HG03354 (cell line): ENCODE results near the gene BDKRB1.
A peak's percentile ranks its signal among the peaks of the same experiment; 100 is the strongest.

ENCODE experiments used
- ATAC-seq: cut with Tn5 transposase; IDR thresholded peaks from one replicate; pipeline ENCODE4 v1.9.1; 2021; ENCODE audit warnings: mild to moderate bottlenecking; ENCODE audit not compliant: unreplicated experiment, poor library complexity, severe bottlenecking

Gene BDKRB1

DNA sequence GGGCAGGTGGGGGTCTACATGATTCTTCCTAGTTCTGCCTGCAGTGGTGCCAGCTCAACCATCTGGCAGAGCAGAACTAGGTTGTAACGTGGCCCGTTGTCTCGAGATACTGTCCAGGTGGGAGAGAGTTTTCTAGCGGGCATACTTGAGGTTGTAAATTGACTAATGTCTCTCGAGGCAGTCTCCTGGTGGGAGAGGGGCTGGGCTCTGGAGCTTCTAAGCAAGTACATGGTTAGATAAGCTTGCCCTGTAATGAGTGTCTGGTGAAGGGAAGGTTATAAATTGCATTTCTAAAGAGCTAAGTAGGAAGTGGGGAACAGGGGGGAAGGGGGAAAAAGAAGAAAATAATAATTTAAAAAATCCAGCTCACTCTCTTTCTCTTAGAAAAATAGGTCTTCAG lies 18.1 kb downstream of the BDKRB1 start:
- no peak for ATAC-seq

DNA sequence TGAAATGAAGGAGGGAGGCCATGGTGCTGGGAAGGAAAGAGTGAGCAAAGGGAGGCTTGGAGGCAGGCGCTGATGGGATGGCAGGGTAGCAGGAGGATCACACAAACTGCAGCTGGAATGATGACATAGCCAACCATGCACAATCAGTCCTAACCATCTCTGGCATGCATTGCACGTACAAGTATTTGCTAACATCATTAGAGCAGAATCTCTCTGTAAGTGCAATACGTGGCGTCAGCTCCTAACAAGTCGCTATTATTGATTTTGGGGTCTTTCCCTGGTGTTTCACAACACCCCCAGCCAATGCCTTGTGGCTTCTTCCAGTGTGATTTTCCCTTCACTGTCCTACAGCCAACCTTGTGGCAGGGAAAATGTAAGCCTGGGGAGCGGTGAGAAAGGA lies 18.5 kb downstream of the BDKRB1 start:
- ATAC-seq, result no peak

DNA sequence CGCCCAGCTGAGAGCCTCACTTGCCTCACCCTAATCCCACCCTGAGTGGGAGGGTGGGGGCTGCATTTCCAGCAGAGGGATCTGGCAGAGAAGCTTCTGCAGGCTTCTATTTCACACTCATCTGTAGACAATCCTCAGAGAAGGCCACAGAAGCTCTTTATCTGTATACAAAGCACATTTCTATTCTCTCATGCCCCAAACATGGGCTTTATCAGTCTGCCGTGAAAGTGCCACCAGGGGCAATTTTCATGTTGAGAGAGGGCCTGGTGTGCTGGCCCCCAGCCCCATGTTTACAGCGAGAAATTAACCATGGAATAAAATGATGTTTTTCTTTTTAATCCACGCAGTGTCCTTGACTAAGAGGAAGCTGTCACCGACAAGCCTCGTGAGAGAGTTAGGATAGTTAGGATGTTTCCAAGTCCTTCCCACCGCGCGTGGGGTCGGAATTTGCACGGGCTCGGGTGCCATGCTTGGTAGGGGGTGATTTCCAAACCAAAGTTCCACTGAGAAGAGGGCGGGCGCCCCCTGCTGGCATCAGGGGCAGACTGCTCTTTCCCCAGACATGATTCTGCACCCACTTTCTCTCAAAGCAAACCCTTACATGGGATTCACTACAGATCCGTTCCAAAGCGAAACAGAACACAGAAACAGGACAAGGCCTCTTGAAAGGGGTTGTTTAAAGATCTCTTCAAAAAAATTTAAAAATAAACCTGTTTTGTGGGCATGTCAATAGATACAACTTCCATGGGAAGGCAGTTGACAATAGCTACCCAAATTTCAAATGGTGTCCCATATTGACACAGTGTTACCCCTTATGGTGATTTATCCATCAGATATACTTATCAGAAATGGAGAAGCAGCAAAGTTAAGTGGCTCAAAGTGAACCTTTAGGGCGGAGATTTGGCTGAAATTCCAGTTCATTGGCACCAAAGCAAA lies 19.4 kb downstream of the BDKRB1 start:
- ATAC-seq, result no peak

DNA sequence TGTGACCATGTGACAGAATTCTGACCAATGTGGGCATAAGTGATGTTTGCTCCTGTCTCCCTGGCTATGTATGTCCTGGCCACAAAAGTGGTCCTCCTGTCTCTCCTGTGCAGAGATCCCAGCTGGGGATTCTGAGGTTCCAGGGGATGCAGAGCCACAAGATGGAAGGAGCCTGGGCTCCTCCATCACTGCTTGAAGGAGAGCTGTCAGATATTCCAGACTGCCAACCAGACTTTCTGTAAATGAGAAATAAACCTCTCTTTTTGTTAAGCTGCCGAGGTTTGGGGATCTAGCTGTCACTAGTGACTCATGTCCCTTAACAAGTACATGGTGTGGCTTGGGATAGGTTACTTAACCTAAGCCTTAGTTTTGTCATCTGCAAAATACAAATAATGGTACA lies 21.9 kb downstream of the BDKRB1 start:
- no peak for ATAC-seq

DNA sequence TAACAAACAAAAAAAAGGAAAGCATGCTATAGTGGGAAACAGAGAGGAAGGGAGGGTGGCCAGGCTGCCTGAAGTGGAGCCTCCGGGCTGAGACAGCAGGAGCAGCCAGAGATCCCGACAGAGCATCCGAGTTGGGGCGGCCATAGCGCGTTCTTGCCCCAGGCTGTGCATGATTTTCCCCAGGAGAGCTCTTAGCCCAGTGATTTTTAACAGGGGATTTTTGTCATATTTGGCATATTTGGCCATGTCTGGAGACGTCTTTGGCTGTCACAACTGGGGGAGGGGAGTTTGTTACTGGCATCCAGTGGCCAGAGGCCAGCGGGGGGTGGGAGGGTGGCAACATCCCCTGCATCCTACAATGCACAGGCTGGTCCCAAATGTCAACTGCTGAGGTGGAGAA lies 23.6 kb downstream of the BDKRB1 start:
- no peak for ATAC-seq

DNA sequence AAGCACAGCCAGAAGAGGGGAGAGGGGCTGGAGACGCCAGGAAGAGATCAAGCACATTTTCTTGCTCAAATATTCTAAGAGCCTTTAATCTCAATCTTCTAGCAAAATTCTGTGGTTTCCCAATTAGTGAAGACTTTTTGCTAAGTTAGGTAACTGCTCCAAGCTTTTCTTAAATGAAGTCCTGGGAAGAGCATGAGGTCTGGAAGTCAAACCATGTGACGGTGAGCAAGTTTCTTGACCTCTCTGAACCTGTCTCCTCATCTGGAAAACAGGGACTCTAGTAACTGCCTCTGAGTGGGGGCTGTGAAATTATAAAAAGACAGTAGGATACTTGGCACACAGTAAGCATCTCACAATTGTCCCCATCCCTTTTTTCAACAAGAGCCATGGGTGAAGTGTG lies 24.1 kb downstream of the BDKRB1 start:
- ATAC-seq, result no peak

DNA sequence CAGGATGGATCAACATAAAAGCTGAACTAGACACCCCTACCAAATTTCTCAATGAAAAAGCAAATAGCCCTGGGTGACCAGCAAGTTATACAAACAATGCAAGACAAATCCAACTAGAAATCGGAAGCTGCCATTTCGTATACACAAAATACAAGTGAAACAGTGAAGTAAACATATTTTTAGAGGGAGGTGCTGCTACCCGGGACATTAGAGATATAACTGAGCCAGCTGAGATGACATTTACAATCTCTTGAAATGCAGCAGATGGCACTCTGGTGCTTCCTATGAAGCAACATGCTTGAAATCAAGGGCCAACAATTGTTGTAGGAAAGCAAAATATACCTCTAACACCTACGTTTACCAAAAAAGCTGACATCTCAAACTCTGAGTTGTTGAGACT lies 25.5 kb downstream of the BDKRB1 start:
- ATAC-seq, result no peak

DNA sequence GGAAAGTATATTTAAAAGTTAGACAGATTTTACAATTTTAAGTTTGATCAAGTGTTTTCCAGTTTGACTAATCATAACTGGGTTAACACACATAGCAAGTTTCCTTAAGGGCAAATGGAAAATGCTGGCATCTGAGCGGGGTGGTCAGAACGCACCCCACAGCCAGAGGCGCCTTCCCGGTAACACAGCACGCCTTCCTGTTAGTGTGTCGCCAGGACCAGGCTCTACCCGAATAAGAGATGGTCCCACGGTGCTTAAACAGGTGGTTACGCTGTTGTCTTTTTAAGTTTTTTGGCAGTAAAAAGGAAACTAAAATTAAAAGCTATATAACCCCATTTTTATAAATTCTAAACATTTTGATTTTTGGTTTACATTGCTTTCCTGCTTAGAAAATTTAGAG lies 28.0 kb downstream of the BDKRB1 start:
- ATAC-seq, result no peak

DNA sequence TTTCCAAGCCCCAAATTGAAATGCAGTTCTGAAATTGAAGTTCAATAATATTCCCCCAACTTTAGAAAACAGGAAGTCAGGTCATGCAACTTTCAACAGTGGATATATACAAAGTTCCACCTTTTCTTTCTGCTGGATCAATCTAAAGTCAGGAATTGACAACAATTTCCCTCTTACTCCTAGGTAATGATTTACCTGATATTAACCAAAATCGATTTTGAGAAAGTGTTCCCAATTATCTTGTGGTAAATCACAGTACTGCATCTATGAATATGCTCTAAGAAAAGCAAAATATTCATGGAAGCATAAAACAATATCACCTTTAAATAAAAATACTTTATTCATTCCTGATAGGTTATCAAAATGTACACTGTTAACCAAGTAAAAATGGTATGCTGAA lies 28.4 kb downstream of the BDKRB1 start:
- no peak for ATAC-seq

DNA sequence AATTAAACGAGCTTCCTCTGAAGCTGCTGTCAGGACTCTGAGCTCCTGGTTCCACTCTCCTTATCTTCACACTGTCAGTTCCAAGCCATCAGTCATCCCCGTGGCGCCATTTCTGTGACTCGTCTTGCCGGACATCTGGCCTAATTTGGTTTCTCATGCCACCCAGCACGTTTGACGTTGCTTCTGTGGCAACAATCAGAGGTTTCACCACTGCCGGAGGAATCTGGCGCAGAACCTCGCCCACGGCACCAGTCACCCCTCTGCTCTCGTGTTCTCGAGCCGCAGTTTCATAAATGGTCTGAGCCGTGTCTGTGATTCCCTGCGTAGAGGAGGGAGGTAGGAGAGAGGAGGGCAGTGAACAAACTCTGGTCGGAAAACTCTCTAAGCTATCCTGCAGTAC lies 29.7 kb downstream of the BDKRB1 start:
- ATAC-seq, result no peak

DNA sequence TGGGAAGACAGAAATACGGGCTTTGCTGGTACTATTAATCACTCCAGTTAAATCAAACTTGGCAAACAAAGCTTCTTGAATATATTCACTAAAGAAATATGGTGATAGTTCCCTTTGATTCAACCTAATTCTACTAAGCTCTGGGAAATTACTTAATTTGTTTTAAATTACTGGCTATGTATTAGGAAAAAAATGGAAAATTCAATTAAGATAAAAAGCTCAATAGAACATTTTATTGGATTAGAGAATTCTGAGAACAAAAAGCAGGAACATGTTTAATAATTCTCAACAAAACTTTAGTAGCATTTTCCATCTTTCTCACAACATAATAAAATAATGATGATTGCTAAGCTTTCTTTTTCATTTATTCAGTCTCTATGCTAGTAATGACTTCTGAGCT lies 30.2 kb downstream of the BDKRB1 start:
- ATAC-seq, result no peak

DNA sequence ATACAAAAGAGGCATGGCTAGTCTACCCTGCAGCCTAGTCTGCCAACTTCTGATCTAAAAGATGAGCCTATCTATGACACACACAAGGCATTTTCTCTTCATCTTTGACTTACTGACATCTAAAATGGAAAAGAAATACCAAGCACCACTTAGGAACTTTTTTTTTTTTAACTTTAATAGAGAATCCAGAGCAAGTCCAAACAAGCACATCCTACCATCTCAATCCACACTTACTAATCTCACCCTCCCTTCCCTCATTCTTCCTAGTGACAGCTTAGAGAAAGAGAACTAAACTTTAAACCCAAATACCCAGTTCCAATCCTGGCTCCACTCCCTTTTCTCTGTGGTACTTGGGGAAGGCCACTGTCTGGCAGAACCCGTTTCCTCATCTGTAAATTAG lies 31.8 kb downstream of the BDKRB1 start:
- no peak for ATAC-seq

DNA sequence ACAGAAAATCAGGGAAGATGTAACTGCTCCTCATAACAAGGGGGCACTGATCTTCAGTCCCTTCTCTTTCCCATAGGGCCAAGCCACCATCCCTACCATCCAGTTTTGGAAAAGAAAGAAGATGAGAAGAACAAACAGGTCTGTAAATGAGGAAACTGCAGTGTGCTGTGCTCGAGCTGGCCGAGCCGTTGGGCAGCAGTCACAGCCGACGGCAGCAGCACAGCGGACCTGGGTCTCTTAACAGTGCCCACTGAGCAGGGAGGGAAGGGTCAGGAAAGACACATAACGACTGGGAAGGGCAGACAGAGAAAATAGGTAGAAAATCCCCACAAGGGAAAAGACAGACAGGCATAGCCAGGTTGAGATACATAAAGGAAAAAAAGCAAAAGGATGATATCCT lies 38.2 kb downstream of the BDKRB1 start:
- ATAC-seq, result no peak

DNA sequence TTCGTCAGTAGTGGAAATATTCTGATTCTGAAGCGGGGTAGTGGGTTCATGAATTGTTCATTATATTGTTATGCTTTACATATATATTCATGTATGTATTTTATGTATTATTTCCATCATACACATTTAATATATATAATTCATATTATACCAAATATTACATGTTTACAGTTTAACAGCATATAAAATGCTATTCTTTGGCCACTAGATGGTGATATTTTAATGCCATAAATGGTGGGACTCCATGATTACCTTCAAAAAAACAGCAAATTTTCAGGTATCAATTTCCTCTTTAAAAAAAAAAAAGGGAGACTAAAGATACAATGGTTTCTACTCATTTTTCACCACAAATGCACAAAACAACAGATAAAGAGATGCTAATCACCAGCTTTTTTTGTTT lies 41.0 kb downstream of the BDKRB1 start:
- peak; percentile 51 for ATAC-seq

DNA sequence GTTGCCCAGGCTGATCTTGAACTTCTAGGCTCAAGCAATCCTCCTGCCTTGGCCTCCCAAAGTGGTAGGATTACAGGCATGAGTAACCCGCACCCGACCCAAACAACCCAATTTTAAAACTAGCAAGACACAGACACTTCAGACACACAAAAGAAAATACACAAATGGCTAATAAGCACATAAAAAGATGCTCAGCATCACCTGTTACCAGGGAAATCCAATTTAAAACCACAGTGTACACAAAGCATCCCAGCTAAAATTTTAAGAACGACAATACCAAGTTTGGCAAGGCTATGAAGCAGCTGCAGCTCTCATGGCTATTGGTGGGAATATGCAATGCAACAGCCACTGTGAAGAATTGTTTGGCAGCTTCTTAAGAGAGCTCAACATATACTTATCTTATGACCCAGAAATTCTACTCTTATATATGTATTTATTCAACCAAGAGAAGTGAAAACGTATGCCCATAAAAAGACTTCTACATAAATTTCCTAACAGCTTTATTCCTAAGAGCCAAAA lies 42.0 kb downstream of the BDKRB1 start:
- ATAC-seq, result no peak

DNA sequence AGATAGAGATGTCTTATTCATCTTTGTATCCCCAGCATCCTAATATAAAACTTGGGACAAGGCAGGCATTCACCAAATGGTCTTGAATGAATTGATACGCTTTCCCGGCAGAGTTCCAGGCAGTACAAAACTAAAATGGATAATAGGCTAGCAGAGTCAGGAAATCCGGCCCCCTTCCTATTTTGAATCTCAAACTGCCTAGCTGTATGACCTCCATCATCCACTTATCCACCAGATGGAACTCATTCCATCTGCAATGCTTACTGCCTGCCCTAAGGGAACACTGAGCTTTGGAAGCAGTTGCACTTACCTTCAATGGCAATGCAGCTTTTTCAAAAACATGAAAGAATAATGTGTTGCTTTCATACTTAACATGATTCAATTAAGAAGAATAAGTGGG lies 43.4 kb downstream of the BDKRB1 start:
- no peak for ATAC-seq

DNA sequence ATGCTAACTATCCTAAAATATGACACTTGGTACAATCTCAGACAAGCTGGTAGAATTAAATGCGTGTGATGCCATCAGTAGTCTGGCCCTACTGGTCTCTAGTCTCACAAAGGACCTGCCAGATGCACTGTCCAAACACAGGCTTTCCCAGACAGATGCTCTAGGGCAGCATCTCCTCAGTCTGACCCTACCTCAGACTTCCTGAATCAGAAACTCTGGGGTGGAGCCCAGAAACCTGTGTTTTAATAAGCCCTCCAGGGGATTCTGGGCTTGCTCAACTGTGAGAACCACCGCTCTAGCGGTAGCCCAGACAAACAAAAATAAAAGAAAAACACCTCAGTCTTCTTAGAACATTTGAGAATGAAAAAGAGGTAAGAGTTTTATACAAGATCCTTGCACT lies 48.0 kb downstream of the BDKRB1 start:
- no peak for ATAC-seq

DNA sequence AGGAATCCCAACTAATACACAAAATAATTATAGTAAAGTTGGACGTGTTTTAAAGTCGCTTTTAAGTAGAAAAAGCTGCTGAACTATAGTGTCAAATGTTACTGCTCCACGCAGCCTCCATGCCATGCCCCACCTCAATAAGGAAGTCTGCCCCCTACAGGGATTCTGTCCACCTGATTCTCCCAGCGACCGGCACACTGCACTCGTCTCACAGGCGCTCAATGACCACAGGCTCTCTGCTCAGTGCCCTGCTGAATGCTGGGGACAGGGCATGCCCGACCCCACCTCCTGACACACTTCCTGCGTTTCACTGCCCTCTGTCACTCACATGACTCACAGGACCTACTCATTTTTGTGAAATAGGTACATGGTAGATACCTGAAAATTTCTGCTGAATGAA lies 48.9 kb downstream of the BDKRB1 start:
- no peak for ATAC-seq

DNA sequence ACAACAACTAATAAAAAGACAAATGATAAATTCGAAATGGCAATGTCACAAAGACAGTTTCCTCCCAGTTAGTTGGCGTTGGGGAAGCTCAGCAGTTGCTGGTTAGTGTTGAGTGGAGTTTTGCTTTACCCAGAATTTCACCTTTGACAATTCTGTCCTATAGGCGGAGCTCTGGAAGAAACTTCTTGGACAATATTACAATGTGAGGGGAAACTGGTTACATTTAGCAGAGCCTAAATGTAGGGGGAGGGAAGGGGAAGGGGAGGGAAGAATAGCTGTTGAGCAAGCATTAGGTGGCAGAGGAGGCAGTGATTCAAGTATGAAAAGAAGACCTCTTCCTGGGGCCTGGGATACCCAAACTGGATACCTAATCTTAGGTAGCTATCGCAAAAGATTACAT lies 51.4 kb downstream of the BDKRB1 start:
- no peak for ATAC-seq

DNA sequence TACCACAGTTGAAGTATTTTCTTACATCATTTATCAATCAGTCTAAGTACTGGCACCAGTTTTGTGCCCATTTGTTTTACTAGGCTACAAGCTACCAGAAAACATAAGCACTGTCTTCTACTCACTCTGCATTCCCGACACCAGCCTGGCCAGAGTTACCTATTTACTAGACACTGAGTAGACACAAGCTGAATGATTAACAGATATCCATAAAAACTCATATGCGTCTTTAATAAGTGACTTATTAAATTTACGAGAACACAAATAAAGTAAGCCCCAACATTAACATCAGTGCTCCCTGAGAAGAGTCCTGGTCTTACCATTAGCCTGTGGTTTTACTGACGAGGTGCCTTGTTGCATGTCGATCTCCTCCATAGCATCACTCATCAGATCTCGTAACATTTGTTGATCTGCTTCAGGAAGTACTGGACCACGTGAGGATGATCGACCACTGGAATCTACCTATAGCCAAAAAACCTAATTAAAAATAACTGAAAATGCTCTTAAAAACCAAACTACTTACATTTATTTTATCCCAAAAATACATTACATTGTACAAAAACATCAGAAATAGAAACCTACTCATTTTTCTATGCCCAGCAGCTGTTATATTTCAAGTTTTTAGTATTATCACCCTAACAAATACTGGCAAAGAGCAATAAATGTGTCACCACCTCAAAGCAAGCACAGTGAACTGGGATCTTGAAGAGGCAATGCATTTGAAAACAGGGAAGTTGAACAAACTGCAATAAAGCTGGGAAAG lies 53.3 kb downstream of the BDKRB1 start:
- no peak for ATAC-seq

DNA sequence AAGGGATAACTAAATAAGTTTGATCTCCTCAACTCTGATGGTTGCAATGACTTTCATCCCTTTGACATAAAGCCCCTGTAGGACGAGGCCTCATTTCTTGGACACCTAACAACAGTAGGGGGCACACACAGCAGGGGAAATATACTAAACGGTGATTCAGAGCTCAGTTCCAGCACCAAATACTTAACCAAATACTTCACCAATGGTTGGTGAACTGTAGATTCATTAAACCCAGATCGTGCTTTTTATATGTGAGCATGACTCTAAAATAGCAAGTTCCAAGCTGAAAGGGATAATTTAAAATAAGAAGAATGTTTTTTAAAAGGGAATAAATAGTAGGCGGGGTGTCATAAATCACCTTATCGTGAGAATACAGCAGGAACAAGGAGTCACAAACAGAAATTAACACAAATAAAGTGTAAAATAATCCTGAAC lies 53.9 kb downstream of the BDKRB1 start:
- no peak for ATAC-seq
